SU-DHL-6 (cell line): ENCODE data around the gene CR1.

Experiments
- H2AFZ ChIP-seq: fragments of 200-600 bp; sonication (generic); 2 replicates; pipeline ENCODE4 v1.6.1; 2014; ENCODE audit warnings: low read depth, mild to moderate bottlenecking, moderate library complexity, mixed read lengths, antibody characterized with exemption, low read length; ENCODE audit not compliant: severe bottlenecking
- H3F3A ChIP-seq: fragments of 200-600 bp; shearing (Covaris generic); 2 replicates; pipeline ENCODE4 v1.6.0; 2016; ENCODE audit warnings: antibody characterized with exemption, mild to moderate bottlenecking; ENCODE audit not compliant: insufficient read depth
- H3K27ac ChIP-seq: fragments of 200-600 bp; sonication (generic); 2 replicates; pipeline ENCODE4 v1.5.1; 2016; ENCODE audit warnings: low read depth, mild to moderate bottlenecking, low read length, moderate library complexity, mixed read lengths
- H3K27me3 ChIP-seq: fragments of 200-600 bp; sonication (generic), shearing (Covaris generic); 2 replicates; pipeline ENCODE4 v1.6.0; 2014; ENCODE audit warnings: mild to moderate bottlenecking, low read length
- H3K36me3 ChIP-seq: fragments of 200-600 bp; sonication (generic); 2 replicates; pipeline ENCODE4 v1.6.1; 2014; ENCODE audit warnings: mild to moderate bottlenecking, low read length, mixed read lengths
- H3K4me2 ChIP-seq: fragments of 300-600, 200-600 bp; shearing (Covaris generic), sonication (generic); 2 replicates; pipeline ENCODE4 v1.6.0; 2014; ENCODE audit warnings: low read length, low read depth, mild to moderate bottlenecking; ENCODE audit not compliant: poor library complexity, severe bottlenecking
- H3K4me3 ChIP-seq: fragments of 200-600 bp; sonication (generic); 2 replicates; pipeline ENCODE4 v1.5.1; 2014; ENCODE audit warnings: antibody characterized with exemption, low read length, mild to moderate bottlenecking, mixed read lengths; ENCODE audit not compliant: insufficient read depth, poor library complexity, severe bottlenecking
- H3K79me2 ChIP-seq: fragments of 200-600 bp; sonication (generic); 2 replicates; pipeline ENCODE4 v1.6.1; 2014; ENCODE audit warnings: mild to moderate bottlenecking, low read length, moderate library complexity; ENCODE audit not compliant: insufficient read depth
- H3K9ac ChIP-seq: fragments of 200-600 bp; sonication (generic); 2 replicates; pipeline ENCODE4 v1.7.0; 2014; ENCODE audit warnings: mild to moderate bottlenecking, low read length
- H3K9me2 ChIP-seq: fragments of 200-600 bp; sonication (generic); replicated peaks from 2 replicates; pipeline ENCODE4 v1.6.1; 2014; ENCODE audit warnings: low read length; ENCODE audit not compliant: insufficient read depth
- H3K9me3 ChIP-seq: fragments of 200-600 bp; sonication (generic); 2 replicates; pipeline ENCODE4 v1.6.1; 2014; ENCODE audit warnings: low read length, mixed read lengths; ENCODE audit not compliant: insufficient read depth
- H4K20me1 ChIP-seq: fragments of 200-600 bp; sonication (generic); 2 replicates; pipeline ENCODE4 v1.6.1; 2014; ENCODE audit warnings: low read depth, mild to moderate bottlenecking, antibody characterized with exemption, low read length, moderate library complexity, mixed read lengths
- EZH2phosphoT487 ChIP-seq: fragments of 200-600 bp; sonication (generic), shearing (Covaris generic); conservative IDR thresholded peaks from 2 replicates; pipeline ENCODE4 v1.6.1; 2018; ENCODE audit warnings: mild to moderate bottlenecking, antibody characterized with exemption, low read length, moderate library complexity, mixed read lengths
- TF ChIP-seq, protein P1 (sequence below): fragments of 200-600 bp; sonication (generic); IDR thresholded peaks from one replicate; pipeline ENCODE4 v1.5.1; 2017; ENCODE audit warnings: antibody characterized with exemption, mild to moderate bottlenecking, low read length, moderate library complexity; ENCODE audit not compliant: insufficient read depth, poor library complexity, severe bottlenecking

Gene CR1

DNA sequence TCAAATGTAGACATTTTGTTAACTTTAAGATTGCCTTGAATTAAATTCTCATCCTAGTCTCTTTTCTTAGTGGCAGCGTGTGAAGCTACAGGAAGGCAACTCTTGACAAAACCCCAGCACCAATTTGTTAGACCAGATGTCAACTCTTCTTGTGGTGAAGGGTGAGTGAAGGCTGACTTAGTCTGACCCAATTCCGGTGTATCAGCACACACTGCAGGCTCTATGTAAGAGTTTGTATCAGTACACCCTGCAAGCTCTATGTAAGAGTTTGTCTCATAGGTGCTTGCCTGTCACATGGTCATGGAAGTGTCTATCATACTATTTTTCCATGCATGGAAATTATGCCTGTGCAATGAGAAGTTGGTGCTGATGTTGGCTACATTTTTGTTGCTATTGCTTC, 25.0 kb upstream of the CR1 start:
- H3F3A ChIP-seq, result no peaks in the 10 kb centered on the region
- H4K20me1 ChIP-seq, result no peaks in the 10 kb centered on the region
- TF ChIP-seq EZH2phosphoT487, result no peak
- TF ChIP-seq, protein P1, sequence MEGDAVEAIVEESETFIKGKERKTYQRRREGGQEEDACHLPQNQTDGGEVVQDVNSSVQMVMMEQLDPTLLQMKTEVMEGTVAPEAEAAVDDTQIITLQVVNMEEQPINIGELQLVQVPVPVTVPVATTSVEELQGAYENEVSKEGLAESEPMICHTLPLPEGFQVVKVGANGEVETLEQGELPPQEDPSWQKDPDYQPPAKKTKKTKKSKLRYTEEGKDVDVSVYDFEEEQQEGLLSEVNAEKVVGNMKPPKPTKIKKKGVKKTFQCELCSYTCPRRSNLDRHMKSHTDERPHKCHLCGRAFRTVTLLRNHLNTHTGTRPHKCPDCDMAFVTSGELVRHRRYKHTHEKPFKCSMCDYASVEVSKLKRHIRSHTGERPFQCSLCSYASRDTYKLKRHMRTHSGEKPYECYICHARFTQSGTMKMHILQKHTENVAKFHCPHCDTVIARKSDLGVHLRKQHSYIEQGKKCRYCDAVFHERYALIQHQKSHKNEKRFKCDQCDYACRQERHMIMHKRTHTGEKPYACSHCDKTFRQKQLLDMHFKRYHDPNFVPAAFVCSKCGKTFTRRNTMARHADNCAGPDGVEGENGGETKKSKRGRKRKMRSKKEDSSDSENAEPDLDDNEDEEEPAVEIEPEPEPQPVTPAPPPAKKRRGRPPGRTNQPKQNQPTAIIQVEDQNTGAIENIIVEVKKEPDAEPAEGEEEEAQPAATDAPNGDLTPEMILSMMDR, result no peak
- H3K79me2 ChIP-seq, result no peaks in the 10 kb centered on the region
- no peak overlapping the region for H3K4me2 ChIP-seq
- no peaks in the 10 kb centered on the region for H3K27me3 ChIP-seq
- no peaks in the 10 kb centered on the region for H3K9me3 ChIP-seq
- no peak overlapping the region for H2AFZ ChIP-seq
- H3K9me2 ChIP-seq, result no peaks in the 10 kb centered on the region
- no peaks in the 10 kb centered on the region for H3K36me3 ChIP-seq
- no peak overlapping the region for H3K4me3 ChIP-seq
- no peak overlapping the region for H3K27ac ChIP-seq
- H3K9ac ChIP-seq, result no peak overlapping the region

DNA sequence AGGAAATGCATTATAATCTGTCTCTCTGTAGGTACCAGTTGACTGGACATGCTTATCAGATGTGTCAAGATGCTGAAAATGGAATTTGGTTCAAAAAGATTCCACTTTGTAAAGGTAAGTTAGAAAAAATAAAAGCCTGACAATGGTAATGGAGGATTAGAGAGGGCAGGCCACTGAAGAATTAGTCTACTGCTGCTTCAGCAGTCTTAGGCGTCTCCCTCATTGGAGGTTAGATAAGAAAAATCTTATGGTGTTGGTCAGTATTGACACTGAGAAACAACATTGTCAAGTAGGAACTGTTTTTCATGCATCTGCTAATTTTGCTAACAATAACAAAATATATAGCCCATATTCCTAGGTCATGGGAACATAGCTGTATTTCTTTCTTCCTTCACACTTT, 21.7 kb upstream of the CR1 start:
- no peak overlapping the region for H3K4me3 ChIP-seq
- no peak overlapping the region for H3K9ac ChIP-seq
- H3K79me2 ChIP-seq, result no peaks in the 10 kb centered on the region
- no peaks in the 10 kb centered on the region for H4K20me1 ChIP-seq
- no peak overlapping the region for H3K27ac ChIP-seq
- TF ChIP-seq, protein P1, result no peak
- TF ChIP-seq EZH2phosphoT487, result no peak
- no peaks in the 10 kb centered on the region for H3K27me3 ChIP-seq
- no peaks in the 10 kb centered on the region for H3K36me3 ChIP-seq
- H3F3A ChIP-seq, result no peaks in the 10 kb centered on the region
- no peaks in the 10 kb centered on the region for H3K9me2 ChIP-seq
- no peak overlapping the region for H2AFZ ChIP-seq
- H3K9me3 ChIP-seq, result no peaks in the 10 kb centered on the region
- no peak overlapping the region for H3K4me2 ChIP-seq

DNA sequence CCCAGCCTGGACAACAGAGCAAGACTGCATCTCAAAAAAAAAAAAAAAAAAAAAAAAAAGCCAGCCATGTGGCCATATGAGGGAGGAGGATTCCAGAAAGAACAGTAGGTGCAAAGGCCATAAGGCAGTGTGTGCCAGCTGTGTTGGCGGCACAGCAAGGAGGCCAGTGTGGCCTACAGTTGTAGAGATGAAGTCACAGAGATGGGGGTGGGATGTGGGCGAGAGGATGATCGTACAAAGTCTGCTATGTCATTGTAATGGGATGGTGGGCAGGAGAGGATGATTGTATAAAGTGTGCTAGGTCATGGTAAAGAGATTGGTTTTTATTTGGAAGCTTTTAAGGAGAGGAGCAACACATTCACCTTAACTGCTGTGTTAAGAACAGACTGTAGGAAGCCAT, 9.8 kb upstream of the CR1 start:
- no peak overlapping the region for H3K4me2 ChIP-seq
- TF ChIP-seq, protein P1, result no peak
- TF ChIP-seq EZH2phosphoT487, result no peak

More for the DNA sequence above, 9.8 kb upstream of the CR1 start:
- H3K4me3 ChIP-seq, result no peak overlapping the region
- H3K79me2 ChIP-seq, result no peaks in the 10 kb centered on the region
- no peak overlapping the region for H3K9ac ChIP-seq
- H3K27me3 ChIP-seq, result no peaks in the 10 kb centered on the region
- no peak overlapping the region for H2AFZ ChIP-seq
- no peaks in the 10 kb centered on the region for H4K20me1 ChIP-seq
- no peaks in the 10 kb centered on the region for H3K36me3 ChIP-seq
- H3K9me3 ChIP-seq, result no peaks in the 10 kb centered on the region
- H3F3A ChIP-seq, result no peaks in the 10 kb centered on the region
- H3K9me2 ChIP-seq, result no peaks in the 10 kb centered on the region
- no peak overlapping the region for H3K27ac ChIP-seq
